HG02943 (cell line): ENCODE measurements around the gene FOXC2.

Experiments used
- ATAC-seq: cut with Tn5 transposase; IDR thresholded peaks from one replicate; pipeline ENCODE4 v1.9.1; 2021; ENCODE audit warnings: mild to moderate bottlenecking, low read depth, moderate library complexity; ENCODE audit not compliant: unreplicated experiment

FOXC2 gene

DNA sequence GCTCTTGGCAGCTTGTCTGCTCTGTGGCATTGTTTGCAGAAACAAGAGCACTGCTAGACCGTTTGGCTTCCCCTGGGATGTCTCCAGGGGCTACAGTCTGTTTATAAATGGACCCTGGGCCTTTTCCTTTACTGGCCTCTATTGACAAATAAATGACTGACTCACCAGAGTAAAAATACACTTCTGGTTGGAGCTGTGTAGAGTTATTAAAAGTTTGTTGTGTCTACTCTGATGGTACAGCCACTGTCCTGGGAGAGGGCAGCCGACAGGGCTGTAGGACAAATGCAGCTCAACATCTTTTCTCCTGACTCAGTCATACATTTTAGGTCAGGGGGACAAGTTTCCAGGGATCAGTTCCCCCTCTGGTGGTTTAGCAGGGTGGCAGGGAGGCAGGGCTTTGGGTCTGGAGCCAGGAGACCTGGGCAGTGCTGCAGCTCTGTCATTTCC is 41.7 kb downstream of the FOXC2 start:
- no peak for ATAC-seq

- no peak for ATAC-seq
These were observed 42.5 kb downstream of the FOXC2 start for GRCh38 chr16:86609115-86609514.

DNA sequence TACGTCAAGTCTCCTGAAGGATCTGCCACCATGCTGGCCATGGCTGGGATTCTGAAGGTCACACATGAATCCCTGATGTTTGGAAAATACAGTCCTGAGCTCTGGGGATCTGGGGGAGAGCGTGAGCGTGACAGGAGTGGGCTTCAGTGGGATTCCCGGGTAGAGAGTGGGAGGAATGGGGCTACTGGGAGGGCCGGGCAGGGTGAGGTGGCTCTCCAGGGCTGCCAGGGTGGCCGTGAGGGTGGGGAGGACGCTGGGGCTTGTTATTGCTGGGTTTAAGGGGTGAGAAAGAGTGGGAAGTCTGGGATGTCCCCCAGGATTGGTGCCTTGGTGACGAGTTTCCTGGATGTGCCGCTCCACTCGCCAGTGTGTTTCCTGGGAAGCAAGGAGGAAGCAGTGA is 43.0 kb downstream of the FOXC2 start:
- no peak for ATAC-seq

DNA sequence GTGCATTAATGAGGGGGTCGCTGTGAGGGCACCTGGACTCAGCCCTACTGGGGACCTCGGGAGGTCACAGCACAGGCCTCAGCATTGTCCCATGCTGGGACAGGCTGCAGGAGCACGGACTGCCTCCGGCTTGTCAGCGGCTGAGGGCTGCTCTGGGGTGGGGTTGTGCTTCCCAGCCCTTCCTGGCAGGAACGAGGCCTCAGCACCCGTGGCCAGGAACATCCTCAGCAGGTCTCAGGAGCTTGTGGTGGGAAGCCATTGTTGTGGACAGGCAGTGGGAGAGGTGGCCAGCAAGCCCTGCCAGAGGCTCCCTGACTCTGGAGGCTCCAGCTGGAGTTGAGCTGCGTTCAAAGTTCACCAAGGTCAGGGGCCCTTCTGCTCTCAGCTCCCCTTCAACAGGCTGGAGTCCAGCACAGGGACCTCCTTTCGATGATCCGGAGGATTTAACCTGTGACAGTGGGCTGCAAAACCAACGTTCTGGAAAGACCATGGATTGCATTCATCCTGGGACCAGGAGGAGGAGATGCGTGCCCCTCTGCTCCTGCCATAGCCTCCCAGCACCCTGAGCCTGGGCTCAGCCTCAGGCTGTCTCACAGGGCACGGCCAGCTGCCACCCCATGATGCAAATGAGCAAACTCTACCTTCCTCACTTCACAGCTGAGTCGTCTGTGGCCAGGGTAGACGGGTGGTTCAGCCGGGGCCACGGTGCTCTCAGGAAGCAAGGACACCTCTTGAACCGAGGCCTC is 44.3 kb downstream of the FOXC2 start:
- ATAC-seq = no peak

DNA sequence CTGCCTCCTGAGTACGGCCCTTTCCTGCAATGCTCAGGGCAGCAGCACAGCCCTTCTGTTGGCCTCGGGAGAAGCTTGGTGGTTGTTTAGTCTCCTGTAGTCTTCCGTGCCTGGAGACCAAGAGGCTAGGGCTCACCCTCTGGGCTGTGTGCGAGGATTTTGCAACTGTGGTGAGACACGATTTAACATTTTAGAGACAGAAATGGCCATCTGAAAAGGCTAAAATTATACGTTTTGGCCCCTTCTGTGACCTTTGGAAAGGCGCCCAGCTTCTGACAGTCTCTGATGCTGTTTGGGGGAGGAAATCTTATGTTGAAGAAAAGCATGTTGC is 44.9 kb downstream of the FOXC2 start:
- ATAC-seq = no peak

DNA sequence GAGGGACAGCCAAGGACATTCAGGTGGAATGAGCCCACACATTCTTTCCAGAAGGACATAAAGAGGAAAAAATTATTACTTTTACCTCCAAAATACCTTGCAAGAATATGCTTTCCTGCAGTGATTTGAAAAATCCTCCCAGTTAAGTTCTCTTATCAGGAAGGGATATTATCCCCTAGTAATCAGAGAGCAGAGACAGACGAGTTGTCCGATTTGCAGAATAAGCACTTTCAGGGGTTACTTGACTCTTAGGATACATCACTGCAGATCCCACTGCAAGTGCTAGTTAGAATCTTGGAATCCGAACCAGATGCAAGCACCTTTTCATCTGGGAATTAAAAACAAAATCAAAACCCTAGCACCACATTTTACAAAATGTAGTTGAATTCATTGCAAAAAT is 45.3 kb downstream of the FOXC2 start:
- ATAC-seq = no peak

GRCh38 chr16:86614699-86615098 is 48.1 kb downstream of the FOXC2 start:
- ATAC-seq = no peak

GRCh38 chr16:86616906-86617305 is 50.3 kb downstream of the FOXC2 start:
- ATAC-seq = no peak

DNA sequence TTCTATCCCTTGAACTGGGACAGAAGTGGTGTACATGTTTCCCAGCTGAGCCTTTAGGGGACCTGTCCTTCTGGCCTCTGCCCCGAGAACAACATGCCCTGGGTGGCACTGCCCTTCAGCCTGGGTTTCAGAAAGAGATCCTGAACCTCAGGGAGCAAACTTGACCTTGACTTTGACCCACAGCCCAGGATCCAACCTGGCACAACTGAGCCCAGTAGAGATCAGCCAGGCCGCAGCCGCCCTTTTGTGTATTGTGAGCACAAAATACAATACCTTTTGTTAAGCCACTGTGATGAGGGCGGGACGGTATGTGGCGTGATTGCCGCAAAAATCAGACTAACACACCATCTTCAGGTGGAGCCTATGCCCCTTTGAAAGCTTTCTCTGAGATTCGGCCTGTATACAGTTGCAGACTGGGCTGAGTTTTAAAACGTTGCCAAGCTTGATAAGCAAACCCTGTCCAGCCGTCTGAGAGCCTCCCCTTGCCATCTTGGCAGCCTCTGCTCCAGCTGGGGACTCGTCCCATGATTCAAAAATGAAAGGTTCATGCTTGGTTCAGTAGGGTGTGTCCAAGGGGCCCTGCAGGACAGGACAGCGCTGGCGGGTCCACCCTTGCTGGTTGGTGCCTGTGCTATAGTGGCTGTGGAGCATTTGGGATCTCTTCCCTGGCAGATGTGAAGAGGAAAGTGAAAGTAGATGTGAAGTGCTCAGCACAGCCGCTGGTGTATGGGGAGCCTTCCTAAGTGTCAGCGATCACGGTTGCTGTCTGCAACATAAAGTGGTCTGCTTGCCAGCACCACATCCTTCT is 52.0 kb downstream of the FOXC2 start:
- ATAC-seq = no peak
